Inflammatory macrophage (primary cell): ENCODE results near the gene GAMT.
"Not testable (repeated sequence)": the region's sequence is repeated elsewhere in the genome, so short reads cannot be mapped to it uniquely, and the experiment has no call there.

Source experiments
- DNase-seq, 2 donors: peaks; one replicate each; pipeline ENCODE4 v3.0.0-alpha.2; 2020 to 2022
- total RNA-seq, 18 experiments: gene quantifications; one replicate each; lab custom pipeline; 2026; ENCODE audit warnings: mixed read lengths in 6 of 18, inconsistent platforms in 2 of 18; lab: John Stamatoyannopoulos, UW

The GAMT gene
- 0.15 to 0.74 (median 0.34) reads per million in 18 experiments for total RNA-seq

- DNase-seq = no peak
Observed at GRCh38 chr19:1401138-1401888, at the start of gene GAMT. Gene GAMT, minus strand, starts transcription at chr19:1401542. Its CDS starts 66 bp downstream, at chr19:1401476.

- DNase-seq = no peak
Observed at GRCh38 chr19:1449467-1450442, 48.4 kb upstream of the GAMT start, which contains the start of gene APC2. Gene APC2, plus strand, starts transcription at chr19:1450121. Its CDS starts 2,881 bp downstream, at chr19:1453002.

GRCh38 chr19:1447944-1448343, 46.6 kb upstream of the GAMT start:
- no peak for DNase-seq

GRCh38 chr19:1447504-1447903, 46.2 kb upstream of the GAMT start:
- DNase-seq = no peak

GRCh38 chr19:1446713-1447481, 45.6 kb upstream of the GAMT start:
- DNase-seq = no peak

GRCh38 chr19:1445932-1446712, 44.8 kb upstream of the GAMT start:
- DNase-seq = no peak

- peak; percentile 67 to 68 for DNase-seq
Observed at GRCh38 chr19:1445185-1445931, 44.0 kb upstream of the GAMT start.

GRCh38 chr19:1441677-1442438, 40.5 kb upstream of the GAMT start:
- no peak for DNase-seq

- no peak for DNase-seq
Observed at GRCh38 chr19:1441022-1441426, 39.7 kb upstream of the GAMT start.

- no peak for DNase-seq
Observed at GRCh38 chr19:1440418-1440801, 39.1 kb upstream of the GAMT start.

- not testable (repeated sequence) for DNase-seq
Observed at GRCh38 chr19:1439525-1440417, 38.4 kb upstream of the GAMT start.

- DNase-seq = no peak
Observed at GRCh38 chr19:1438933-1439354, 37.6 kb upstream of the GAMT start.

- peak; percentile 95 to 97 for DNase-seq
Observed at GRCh38 chr19:1438035-1438932, 36.9 kb upstream of the GAMT start, which contains the start of gene RPS15. Gene RPS15, plus strand, starts transcription at chr19:1438396. Its CDS starts 30 bp downstream, at chr19:1438426.

- no peak for DNase-seq
Observed at GRCh38 chr19:1437609-1438008, 36.3 kb upstream of the GAMT start.

- DNase-seq = peak; percentile 27 to 28
Observed at GRCh38 chr19:1435378-1435989, 34.1 kb upstream of the GAMT start.

GRCh38 chr19:1434577-1435060, 33.3 kb upstream of the GAMT start:
- DNase-seq = no peak

GRCh38 chr19:1434040-1434366, 32.7 kb upstream of the GAMT start:
- no peak for DNase-seq
